RPMI7951 (cell line): Measurements from ENCODE around the gene C16orf86. TPM values are rescaled to one million over a fixed set of nuclear protein-coding genes. Genes with fewer than 3 reads are reported as not detected.

Experiments
- DNase-seq: peaks from one replicate; pipeline ENCODE4 v3.0.0-alpha.2; 2012; ENCODE audit warnings: low read depth
- total RNA-seq: library from RNA; depleted of rRNA; stranded (reverse); fragments of >200 nt; shearing (Covaris generic); gene quantifications from 2 replicates; pipeline ENCODE4 v1.2.3, GENCODE V29; 2014

The C16orf86 gene
- total RNA-seq, 1 experiment from 2014 or later, result 6.4 TPM

GRCh38 chr16:67667453-67667816 lies 821 bp downstream of the C16orf86 start:
- DNase-seq, result no peak

- DNase-seq, result peak; percentile 95
Measured at GRCh38 chr16:67667817-67668494, 1.3 kb downstream of the C16orf86 start.

GRCh38 chr16:67668495-67669157 lies 2.0 kb downstream of the C16orf86 start:
- DNase-seq, result no peak

GRCh38 chr16:67669499-67670101 lies 3.0 kb downstream of the C16orf86 start:
- no peak for DNase-seq

- DNase-seq, result no peak
Measured at GRCh38 chr16:67672306-67672705, 5.7 kb downstream of the C16orf86 start.

GRCh38 chr16:67672739-67673662 lies 6.4 kb downstream of the C16orf86 start:
- peak; percentile 76 for DNase-seq

GRCh38 chr16:67673712-67674580 lies 7.3 kb downstream of the C16orf86 start:
- peak; percentile 32 for DNase-seq

- no peak for DNase-seq
Measured at GRCh38 chr16:67674851-67675578, 8.4 kb downstream of the C16orf86 start.

- DNase-seq, result no peak
Measured at GRCh38 chr16:67675579-67675935, 8.9 kb downstream of the C16orf86 start.

- no peak for DNase-seq
Measured at GRCh38 chr16:67675999-67676398, 9.4 kb downstream of the C16orf86 start.

- no peak for DNase-seq
Measured at GRCh38 chr16:67676516-67676915, 9.9 kb downstream of the C16orf86 start.

- no peak for DNase-seq
Measured at GRCh38 chr16:67676939-67677338, 10.3 kb downstream of the C16orf86 start.

GRCh38 chr16:67677712-67678111 lies 11.1 kb downstream of the C16orf86 start:
- no peak for DNase-seq

- DNase-seq, result no peak
Measured at GRCh38 chr16:67678354-67679023, 11.9 kb downstream of the C16orf86 start.

- no peak for DNase-seq
Measured at GRCh38 chr16:67679935-67680897, 13.6 kb downstream of the C16orf86 start.

- DNase-seq, result no peak
Measured at GRCh38 chr16:67683767-67684166, 17.2 kb downstream of the C16orf86 start.

GRCh38 chr16:67685388-67686112 lies 18.9 kb downstream of the C16orf86 start:
- no peak for DNase-seq
